ENCODE measurements around the gene MRPL20. TPM values are rescaled to one million over a fixed set of nuclear protein-coding genes. Genes with fewer than 3 reads are reported as not detected.

The MRPL20 gene
- total and polyA plus RNA-seq, 8 donors = 69.5 to 145 (median 99.8) TPM

DNA sequence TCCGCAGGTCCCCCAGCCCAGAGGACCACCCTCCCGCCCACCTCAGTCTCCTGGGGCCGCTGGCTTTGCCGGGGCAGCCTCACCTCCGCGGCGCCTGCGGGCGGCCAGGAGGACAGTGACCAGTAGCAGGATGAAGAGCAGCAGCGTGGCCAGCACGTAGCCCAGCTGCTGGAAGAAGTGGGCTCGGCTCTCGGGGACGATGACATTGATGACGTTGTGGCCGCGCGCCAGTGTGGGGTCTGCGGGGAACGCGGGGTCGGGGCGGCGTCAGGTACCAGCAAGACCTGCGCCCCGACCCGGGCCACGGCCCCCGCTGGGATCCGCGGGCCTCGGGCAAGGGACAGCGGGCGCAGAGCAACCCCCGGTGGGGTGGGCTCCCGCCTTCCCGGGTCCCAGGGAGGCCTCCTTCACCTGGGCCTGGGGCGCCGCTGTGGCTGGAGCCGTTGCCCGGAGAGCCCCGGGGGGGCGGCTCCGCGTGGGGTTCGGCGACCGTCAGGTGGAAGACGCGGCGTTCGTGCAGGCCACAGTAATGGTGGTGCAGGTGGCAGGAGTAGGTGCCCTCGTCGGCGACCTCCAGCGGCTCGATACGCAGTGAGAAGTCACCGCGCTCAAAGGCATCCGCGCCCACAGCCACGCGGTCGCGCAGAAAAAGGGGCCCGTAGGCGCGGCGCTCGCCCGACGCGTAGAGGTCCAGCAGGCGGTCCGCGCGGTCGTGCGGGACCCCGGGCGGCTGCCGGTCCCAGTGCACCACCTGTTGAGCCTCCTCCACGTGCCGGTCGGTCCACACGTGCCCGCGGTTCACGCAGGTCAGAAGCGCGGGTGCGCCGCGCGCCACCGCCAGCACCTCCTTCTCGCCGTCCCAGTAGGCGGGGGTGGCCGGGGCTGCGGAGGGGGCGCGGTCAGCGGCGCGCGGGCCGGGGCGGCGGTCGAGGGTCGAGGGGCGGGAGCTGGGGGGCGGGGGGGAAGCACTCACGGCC, 52.5 kb downstream of the MRPL20 start:
- DNase-seq = peak in 1 of 4 donors; percentile 80
- Histone ChIP-seq H3K36me3 (no peaks in the 10 kb centered on the region), H3K27ac (no peak overlapping the region), H3K9me3 (no peaks in the 10 kb centered on the region), H3K4me1 (peaks cover 10 to 46% of the 10 kb centered on the region in 2 donors), H3K4me3 (no peak overlapping the region), H3K27me3 (peaks cover 21 to 83% of the 10 kb centered on the region in 2 donors)
- TF ChIP-seq CTCF (IDR thresholded peaks at IDR 0.05) = no peak
- intact Hi-C loops (cut with DNase I) = no loop called here
- no peak for ATAC-seq

DNA sequence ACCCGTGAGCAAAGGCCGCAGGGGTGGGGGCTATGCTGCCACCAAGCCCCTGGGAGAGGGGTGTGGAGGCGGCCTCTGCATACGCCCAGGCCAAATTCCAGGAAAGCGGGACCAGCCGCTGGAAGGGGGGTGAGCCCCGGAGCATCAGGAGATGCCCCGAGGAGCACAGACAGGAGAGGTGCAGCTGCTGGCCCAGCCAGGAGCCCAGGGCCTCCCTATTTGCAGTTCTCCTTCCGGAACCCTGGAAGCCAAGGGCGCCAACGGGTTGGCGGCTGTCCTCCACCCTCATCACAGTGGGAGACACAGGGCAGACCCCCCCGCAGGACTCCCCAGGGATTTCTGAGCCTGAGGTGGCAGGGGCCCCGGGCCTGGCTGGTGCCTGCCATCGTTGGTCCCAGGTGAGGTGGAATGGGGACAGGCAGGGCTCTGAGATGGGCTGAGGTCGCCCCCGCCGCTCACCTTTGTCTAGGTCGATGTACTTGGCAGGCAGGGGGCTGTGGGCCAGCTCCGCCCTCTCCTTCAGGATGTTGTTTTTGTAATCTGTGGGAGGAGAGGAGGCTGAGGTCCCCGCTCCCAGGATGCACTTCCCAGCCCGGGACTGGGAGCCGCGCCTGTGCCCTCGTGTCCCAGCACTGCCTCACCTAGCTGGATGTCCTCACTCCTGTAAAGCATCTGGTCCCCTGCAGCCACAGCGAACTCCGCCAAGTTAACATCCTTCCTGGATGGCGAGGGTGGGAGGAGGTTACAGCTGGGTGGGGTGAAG, 53.5 kb downstream of the MRPL20 start:
- peaks cover 4 to 43% of the 10 kb centered on the region in 2 donors for H3K4me1 ChIP-seq
- H3K36me3 ChIP-seq = no peaks in the 10 kb centered on the region
- no peak for TF ChIP-seq CTCF (IDR thresholded peaks at IDR 0.05)
- H3K27me3 ChIP-seq = peaks cover 21 to 73% of the 10 kb centered on the region in 2 donors
- no peak overlapping the region for H3K27ac ChIP-seq
- H3K9me3 ChIP-seq = no peaks in the 10 kb centered on the region
- intact Hi-C loops (cut with DNase I) = no loop called here
- H3K4me3 ChIP-seq = no peak overlapping the region
- DNase-seq (peak in 1 of 4 donors; percentile 68), ATAC-seq (no peak)

GRCh38 chr1:1352786-1353388, 54.2 kb downstream of the MRPL20 start:
- DNase-seq (no peak), ATAC-seq (no peak)
- H3K4me3 ChIP-seq = no peak overlapping the region
- H3K9me3 ChIP-seq = no peaks in the 10 kb centered on the region
- H3K36me3 ChIP-seq = no peaks in the 10 kb centered on the region
- peaks cover 21 to 66% of the 10 kb centered on the region in 2 donors for H3K27me3 ChIP-seq
- intact Hi-C loops (cut with DNase I) = no loop called here
- H3K4me1 ChIP-seq = peaks cover 4 to 45% of the 10 kb centered on the region in 2 donors
- H3K27ac ChIP-seq = no peak overlapping the region
- no peak for TF ChIP-seq CTCF (IDR thresholded peaks at IDR 0.05)

Other genes with a start within 250 kb of the MRPL20 start
- gene TTLL10, start 233.4 kb downstream of the MRPL20 start, total RNA-seq = 1 to 10 TPM in 1 of 2 donors, under 1 TPM in 1; 0.17 to 4.6 TPM
- gene TTLL10, start 233.4 kb downstream of the MRPL20 start, polyA plus RNA-seq (ENCODE audit: insufficient read length in 6 of 6) = 1 to 10 TPM in 5 of 6 donors, under 1 TPM in 1; 0.63 to 3.0 (median 1.7) TPM
- 1 to 10 TPM; 1.1 to 1.3 TPM for gene TNFRSF18, start 200.7 kb downstream of the MRPL20 start, total RNA-seq
- under 1 TPM; 0.38 to 0.73 (median 0.51) TPM for gene TNFRSF18, start 200.7 kb downstream of the MRPL20 start, polyA plus RNA-seq (ENCODE audit: insufficient read length in 6 of 6)
- 1 to 10 TPM; 2.8 to 3.5 TPM for gene TNFRSF4, start 193.1 kb downstream of the MRPL20 start, total RNA-seq
- gene TNFRSF4, start 193.1 kb downstream of the MRPL20 start, polyA plus RNA-seq (ENCODE audit: insufficient read length in 6 of 6) = 1 to 10 TPM; 2.0 to 4.5 (median 2.9) TPM
- gene SDF4, start 175.3 kb downstream of the MRPL20 start, total RNA-seq = 100 to 1,000 TPM; 152 to 166 TPM
- 100 to 1,000 TPM in 2 of 6 donors, 10 to 100 TPM in 4; 86.7 to 124 (median 97.5) TPM for gene SDF4, start 175.3 kb downstream of the MRPL20 start, polyA plus RNA-seq (ENCODE audit: insufficient read length in 6 of 6)
- gene B3GALT6, start 175.1 kb downstream of the MRPL20 start, total RNA-seq = 10 to 100 TPM; 12.6 to 25.2 TPM
- 10 to 100 TPM; 13.2 to 21.4 (median 17.8) TPM for gene B3GALT6, start 175.1 kb downstream of the MRPL20 start, polyA plus RNA-seq (ENCODE audit: insufficient read length in 6 of 6)
- 1 to 10 TPM; 1.2 to 2.2 TPM for gene C1QTNF12, start 160.6 kb downstream of the MRPL20 start, total RNA-seq
- 1 to 10 TPM in 2 of 6 donors, under 1 TPM in 4; 0.52 to 1.4 (median 0.78) TPM for gene C1QTNF12, start 160.6 kb downstream of the MRPL20 start, polyA plus RNA-seq (ENCODE audit: insufficient read length in 6 of 6)
- gene UBE2J2, start 133.4 kb downstream of the MRPL20 start, total RNA-seq = 10 to 100 TPM; 42.8 to 53.1 TPM
- gene UBE2J2, start 133.4 kb downstream of the MRPL20 start, polyA plus RNA-seq (ENCODE audit: insufficient read length in 6 of 6) = 10 to 100 TPM; 45.1 to 68.6 (median 52.1) TPM
- 1 to 10 TPM; 2.1 to 4.3 TPM for gene SCNN1D, start 126.9 kb downstream of the MRPL20 start, total RNA-seq
- gene SCNN1D, start 126.9 kb downstream of the MRPL20 start, polyA plus RNA-seq (ENCODE audit: insufficient read length in 6 of 6) = 10 to 100 TPM in 3 of 6 donors, 1 to 10 TPM in 3; 5.9 to 13.1 (median 9.4) TPM
- gene ACAP3, start 99.4 kb downstream of the MRPL20 start, total RNA-seq = 10 to 100 TPM; 56.4 to 60.2 TPM
- gene ACAP3, start 99.4 kb downstream of the MRPL20 start, polyA plus RNA-seq (ENCODE audit: insufficient read length in 6 of 6) = 10 to 100 TPM; 30.8 to 73.6 (median 41.1) TPM
- 10 to 100 TPM; 17.4 to 18.3 TPM for gene PUSL1, start 98.7 kb downstream of the MRPL20 start, total RNA-seq
- 10 to 100 TPM in 1 of 6 donors, 1 to 10 TPM in 5; 4.3 to 10.9 (median 7.8) TPM for gene PUSL1, start 98.7 kb downstream of the MRPL20 start, polyA plus RNA-seq (ENCODE audit: insufficient read length in 6 of 6)
- gene INTS11, start 82.6 kb downstream of the MRPL20 start, total RNA-seq = 10 to 100 TPM; 67.0 to 90.4 TPM
- gene INTS11, start 82.6 kb downstream of the MRPL20 start, polyA plus RNA-seq (ENCODE audit: insufficient read length in 6 of 6) = 100 to 1,000 TPM; 106 to 166 (median 127) TPM
- gene CPTP, start 82.5 kb downstream of the MRPL20 start, total RNA-seq = 10 to 100 TPM; 24.5 to 25.2 TPM
- gene CPTP, start 82.5 kb downstream of the MRPL20 start, polyA plus RNA-seq (ENCODE audit: insufficient read length in 6 of 6) = 10 to 100 TPM; 10.6 to 17.6 (median 13.5) TPM
- gene TAS1R3, start 76.0 kb downstream of the MRPL20 start, total RNA-seq = under 1 TPM; 0.20 to 0.37 TPM
- gene TAS1R3, start 76.0 kb downstream of the MRPL20 start, polyA plus RNA-seq (ENCODE audit: insufficient read length in 6 of 6) = under 1 TPM; 0.23 to 0.75 (median 0.41) TPM
- 10 to 100 TPM; 67.4 to 81.2 TPM for gene DVL1, start 57.9 kb downstream of the MRPL20 start, total RNA-seq
- gene DVL1, start 57.9 kb downstream of the MRPL20 start, polyA plus RNA-seq (ENCODE audit: insufficient read length in 6 of 6) = 10 to 100 TPM; 20.6 to 41.4 (median 28.5) TPM
- gene MXRA8, start 48.7 kb downstream of the MRPL20 start, total RNA-seq = 100 to 1,000 TPM in 1 of 2 donors, 10 to 100 TPM in 1; 78.3 to 129 TPM
- 100 to 1,000 TPM; 113 to 151 (median 143) TPM for gene MXRA8, start 48.7 kb downstream of the MRPL20 start, polyA plus RNA-seq (ENCODE audit: insufficient read length in 6 of 6)
- 100 to 1,000 TPM in 1 of 2 donors, 10 to 100 TPM in 1; 99.3 to 127 TPM for gene AURKAIP1, start 32.1 kb downstream of the MRPL20 start, total RNA-seq
- 10 to 100 TPM; 36.9 to 64.0 (median 48.2) TPM for gene AURKAIP1, start 32.1 kb downstream of the MRPL20 start, polyA plus RNA-seq (ENCODE audit: insufficient read length in 6 of 6)
- 100 to 1,000 TPM; 142 to 161 TPM for gene CCNL2, start 8.0 kb downstream of the MRPL20 start, total RNA-seq
- gene CCNL2, start 8.0 kb downstream of the MRPL20 start, polyA plus RNA-seq (ENCODE audit: insufficient read length in 6 of 6) = 100 to 1,000 TPM; 250 to 405 (median 339) TPM
- 10 to 100 TPM; 18.4 to 35.2 TPM for gene ANKRD65, start 14.0 kb upstream of the MRPL20 start, total RNA-seq
- 10 to 100 TPM; 25.7 to 41.6 (median 31.7) TPM for gene ANKRD65, start 14.0 kb upstream of the MRPL20 start, polyA plus RNA-seq (ENCODE audit: insufficient read length in 6 of 6)
- 100 to 1,000 TPM; 113 to 147 TPM for gene VWA1, start 28.4 kb upstream of the MRPL20 start, total RNA-seq
- gene VWA1, start 28.4 kb upstream of the MRPL20 start, polyA plus RNA-seq (ENCODE audit: insufficient read length in 6 of 6) = 100 to 1,000 TPM in 1 of 6 donors, 10 to 100 TPM in 5; 50.0 to 104 (median 60.9) TPM
- 10 to 100 TPM in 1 of 2 donors, 1 to 10 TPM in 1; 9.9 to 14.9 TPM for gene ATAD3C, start 42.4 kb upstream of the MRPL20 start, total RNA-seq
- 1 to 10 TPM in 5 of 6 donors, under 1 TPM in 1; 0.88 to 4.5 (median 3.1) TPM for gene ATAD3C, start 42.4 kb upstream of the MRPL20 start, polyA plus RNA-seq (ENCODE audit: insufficient read length in 6 of 6)
- 10 to 100 TPM; 19.4 to 30.7 TPM for gene ATAD3B, start 64.5 kb upstream of the MRPL20 start, total RNA-seq
- 10 to 100 TPM; 14.5 to 24.1 (median 18.3) TPM for gene ATAD3B, start 64.5 kb upstream of the MRPL20 start, polyA plus RNA-seq (ENCODE audit: insufficient read length in 6 of 6)
- gene ATAD3A, start 104.9 kb upstream of the MRPL20 start, total RNA-seq = 10 to 100 TPM; 27.1 to 37.8 TPM
- 10 to 100 TPM; 12.1 to 27.8 (median 17.7) TPM for gene ATAD3A, start 104.9 kb upstream of the MRPL20 start, polyA plus RNA-seq (ENCODE audit: insufficient read length in 6 of 6)
- 1 to 10 TPM; 2.6 to 3.5 TPM for gene TMEM240, start 133.3 kb upstream of the MRPL20 start, total RNA-seq
- gene TMEM240, start 133.3 kb upstream of the MRPL20 start, polyA plus RNA-seq (ENCODE audit: insufficient read length in 6 of 6) = 1 to 10 TPM; 3.7 to 6.9 (median 4.6) TPM
- gene SSU72, start 167.6 kb upstream of the MRPL20 start, total RNA-seq = 100 to 1,000 TPM; 120 to 141 TPM
- 10 to 100 TPM; 65.2 to 87.9 (median 69.2) TPM for gene SSU72, start 167.6 kb upstream of the MRPL20 start, polyA plus RNA-seq (ENCODE audit: insufficient read length in 6 of 6)
- gene FNDC10, start 192.8 kb upstream of the MRPL20 start, total RNA-seq = 10 to 100 TPM in 1 of 2 donors, 1 to 10 TPM in 1; 7.7 to 12.2 TPM
- 1 to 10 TPM; 1.2 to 2.9 (median 2.1) TPM for gene FNDC10, start 192.8 kb upstream of the MRPL20 start, polyA plus RNA-seq (ENCODE audit: insufficient read length in 6 of 6)
- 10 to 100 TPM; 55.3 to 73.5 TPM for gene MIB2, start 208.2 kb upstream of the MRPL20 start, total RNA-seq
- 100 to 1,000 TPM in 1 of 6 donors, 10 to 100 TPM in 5; 43.2 to 118 (median 61.4) TPM for gene MIB2, start 208.2 kb upstream of the MRPL20 start, polyA plus RNA-seq (ENCODE audit: insufficient read length in 6 of 6)
- gene MMP23B, start 224.9 kb upstream of the MRPL20 start, total RNA-seq = 10 to 100 TPM; 43.5 to 56.7 TPM
- gene MMP23B, start 224.9 kb upstream of the MRPL20 start, polyA plus RNA-seq (ENCODE audit: insufficient read length in 6 of 6) = 10 to 100 TPM; 31.9 to 96.9 (median 58.8) TPM

All from left lung (tissue), 10 donors.